Uterus (tissue), 4 donors: ENCODE results near the gene AGBL1. TPM values are rescaled to one million over a fixed set of nuclear protein-coding genes. Genes with fewer than 3 reads are reported as not detected.

Experiments used
- DNase-seq, 2 donors: peaks; one replicate each; pipeline ENCODE4 v3.0.0-alpha.2; 2019 to 2020
- H3K27ac ChIP-seq, 2 donors: fragments of 200-600 bp; sonication (generic); 1 replicate in 1 of 2; 2 replicates in 1 of 2; pipeline ENCODE4 v1.5.1; 2016 to 2018
- H3K27me3 ChIP-seq, 2 donors: fragments of 200-600 bp; sonication (generic); one replicate each; pipeline ENCODE4 v1.5.1; 2018 to 2019; ENCODE audit warnings: control low read depth in 1 of 2
- H3K36me3 ChIP-seq, 2 donors: fragments of 200-600 bp; sonication (generic); one replicate each; pipeline ENCODE4 v1.5.1; 2019; ENCODE audit warnings: control low read depth in 1 of 2
- H3K4me1 ChIP-seq, 2 donors: fragments of 200-600 bp; sonication (generic); one replicate each; pipeline ENCODE4 v1.5.1; 2018 to 2019; ENCODE audit warnings: control low read depth in 1 of 2
- H3K4me3 ChIP-seq, 2 donors: fragments of 200-600 bp; sonication (generic); 1 replicate in 1 of 2; 2 replicates in 1 of 2; pipeline ENCODE4 v1.5.1; 2018 to 2019; ENCODE audit warnings: mild to moderate bottlenecking in 1 of 2
- H3K9me3 ChIP-seq, 2 donors: fragments of 200-600 bp; sonication (generic); one replicate each; pipeline ENCODE4 v1.5.1; 2019; ENCODE audit warnings: control low read depth in 1 of 2
- CTCF ChIP-seq, 4 experiments: fragments of 200-600 bp in 2 of 4; fragments of 450-650 bp in 2 of 4; sonication (generic) in 2 of 4; IDR thresholded peaks; one replicate each; pipeline ENCODE4 v1.5.1; 2016 to 2019; ENCODE audit warnings: antibody characterized with exemption in 4 of 4, mild to moderate bottlenecking in 2 of 4, moderate library complexity in 1 of 4
- POLR2A ChIP-seq, 2 donors: fragments of 450-650 bp; IDR thresholded peaks; one replicate each; pipeline ENCODE4 v1.6.1; 2016; ENCODE audit warnings: antibody characterized with exemption in 2 of 2, mild to moderate bottlenecking in 1 of 2, moderate library complexity in 1 of 2
- intact Hi-C: fragments of 100-400 bp; cut with DNase I; formaldehyde crosslinking; loops from one replicate; pipeline ENCODE4 v1.15.1; 2023; ENCODE audit warnings: low total_unique reads
- total RNA-seq, 4 donors: library from RNA; depleted of rRNA in 3 of 4; stranded (reverse); fragments of >200 nt in 3 of 4; gene quantifications; one replicate each; pipeline versions ENCODE4 v1.1.0 to v1.2.4, GENCODE V29; 2014 to 2023
- donor health status: DM: yes; HTN: yes; CAD: no.

Gene AGBL1
- total RNA-seq, 4 donors from 2014 or later = 0.07 TPM; not detected in 3

GRCh38 chr15:86556396-86557017, 476.8 kb downstream of the AGBL1 start:
- Histone ChIP-seq H3K36me3 (no peaks in the 10 kb centered on the region), H3K4me1 (no peaks in the 10 kb centered on the region), H3K27me3 (no peaks in the 10 kb centered on the region), H3K27ac (no peak overlapping the region), H3K4me3 (no peak overlapping the region), H3K9me3 (no peaks in the 10 kb centered on the region)
- DNase-seq = no peak
- intact Hi-C loops = no loop called here
- TF ChIP-seq POLR2A (IDR thresholded peaks at IDR 0.05) = no peak
- no peak for TF ChIP-seq CTCF (IDR thresholded peaks at IDR 0.05)

- Histone ChIP-seq H3K9me3 (no peaks in the 10 kb centered on the region), H3K4me1 (no peaks in the 10 kb centered on the region), H3K27ac (no peak overlapping the region), H3K36me3 (no peaks in the 10 kb centered on the region), H3K27me3 (no peaks in the 10 kb centered on the region), H3K4me3 (no peak overlapping the region)
- no peak for DNase-seq
- intact Hi-C loops = no loop called here
- TF ChIP-seq CTCF (IDR thresholded peaks at IDR 0.05) = no peak
- no peak for TF ChIP-seq POLR2A (IDR thresholded peaks at IDR 0.05)
Measured at GRCh38 chr15:86557018-86557550, 477.4 kb downstream of the AGBL1 start.

- Histone ChIP-seq H3K36me3 (no peaks in the 10 kb centered on the region), H3K4me3 (no peak overlapping the region), H3K9me3 (no peaks in the 10 kb centered on the region), H3K4me1 (no peaks in the 10 kb centered on the region), H3K27ac (no peak overlapping the region), H3K27me3 (no peaks in the 10 kb centered on the region)
- intact Hi-C loops = no loop called here
- DNase-seq = no peak
- TF ChIP-seq CTCF (IDR thresholded peaks at IDR 0.05) = no peak
- TF ChIP-seq POLR2A (IDR thresholded peaks at IDR 0.05) = no peak
Measured at GRCh38 chr15:86558252-86558651, 478.6 kb downstream of the AGBL1 start.

GRCh38 chr15:86558686-86559085, 479.0 kb downstream of the AGBL1 start:
- TF ChIP-seq POLR2A (IDR thresholded peaks at IDR 0.05) = no peak
- no peak for TF ChIP-seq CTCF (IDR thresholded peaks at IDR 0.05)
- Histone ChIP-seq H3K27ac (no peak overlapping the region), H3K4me3 (no peak overlapping the region), H3K27me3 (no peaks in the 10 kb centered on the region), H3K36me3 (no peaks in the 10 kb centered on the region), H3K9me3 (no peaks in the 10 kb centered on the region), H3K4me1 (no peaks in the 10 kb centered on the region)
- intact Hi-C loops = no loop called here
- DNase-seq = no peak

GRCh38 chr15:86568378-86568777, 488.7 kb downstream of the AGBL1 start:
- no peak for DNase-seq

More at GRCh38 chr15:86568378-86568777, 488.7 kb downstream of the AGBL1 start:
- H3K36me3 ChIP-seq = no peaks in the 10 kb centered on the region
- no peak overlapping the region for H3K27ac ChIP-seq
- H3K4me1 ChIP-seq = no peaks in the 10 kb centered on the region
- intact Hi-C loops = no loop called here
- no peaks in the 10 kb centered on the region for H3K27me3 ChIP-seq
- TF ChIP-seq CTCF (IDR thresholded peaks at IDR 0.05) = no peak
- TF ChIP-seq POLR2A (IDR thresholded peaks at IDR 0.05) = no peak
- no peaks in the 10 kb centered on the region for H3K9me3 ChIP-seq
- no peak overlapping the region for H3K4me3 ChIP-seq
